ENCODE results near the gene PRR5.

PRR5 gene

GRCh38 chr22:44693145-44693544, 8.9 kb upstream of the PRR5 start:
- no peak for DNase-seq (ENCODE audit: low spot score)

GRCh38 chr22:44693756-44694155, 8.2 kb upstream of the PRR5 start:
- DNase-seq (ENCODE audit: low spot score), result no peak

GRCh38 chr22:44697423-44698141, 4.4 kb upstream of the PRR5 start:
- peak; percentile 87 for DNase-seq (ENCODE audit: low spot score)

GRCh38 chr22:44698531-44699421, 3.2 kb upstream of the PRR5 start:
- DNase-seq (ENCODE audit: low spot score), result no peak

- DNase-seq (ENCODE audit: low spot score), result no peak
Measured at GRCh38 chr22:44700456-44700855, 1.5 kb upstream of the PRR5 start.

GRCh38 chr22:44701187-44701790, 715 bp upstream of the PRR5 start:
- peak; percentile 18 for DNase-seq (ENCODE audit: low spot score)

- no peak for DNase-seq (ENCODE audit: low spot score)
Measured at GRCh38 chr22:44702479-44703198, 635 bp downstream of the PRR5 start.

- DNase-seq (ENCODE audit: low spot score), result no peak
Measured at GRCh38 chr22:44703255-44703870, 1.4 kb downstream of the PRR5 start.

- no peak for DNase-seq (ENCODE audit: low spot score)
Measured at GRCh38 chr22:44704159-44705021, 2.4 kb downstream of the PRR5 start.

- no peak for DNase-seq (ENCODE audit: low spot score)
Measured at GRCh38 chr22:44705022-44705297, 3.0 kb downstream of the PRR5 start.

- no peak for DNase-seq (ENCODE audit: low spot score)
Measured at GRCh38 chr22:44706488-44706887, 4.5 kb downstream of the PRR5 start.

- no peak for DNase-seq (ENCODE audit: low spot score)
Measured at GRCh38 chr22:44707178-44707577, 5.2 kb downstream of the PRR5 start.

- DNase-seq (ENCODE audit: low spot score), result no peak
Measured at GRCh38 chr22:44707752-44708151, 5.7 kb downstream of the PRR5 start.

GRCh38 chr22:44709881-44710392, 7.9 kb downstream of the PRR5 start:
- DNase-seq (ENCODE audit: low spot score), result no peak

- no peak for DNase-seq (ENCODE audit: low spot score)
Measured at GRCh38 chr22:44710474-44711240, 8.7 kb downstream of the PRR5 start.

GRCh38 chr22:44711241-44711560, 9.2 kb downstream of the PRR5 start:
- DNase-seq (ENCODE audit: low spot score), result no peak

GRCh38 chr22:44711690-44712555, 9.9 kb downstream of the PRR5 start:
- DNase-seq (ENCODE audit: low spot score), result no peak

GRCh38 chr22:44712962-44713361, 11.0 kb downstream of the PRR5 start:
- DNase-seq (ENCODE audit: low spot score), result no peak

- DNase-seq (ENCODE audit: low spot score), result no peak
Measured at GRCh38 chr22:44714703-44715350, 12.8 kb downstream of the PRR5 start.
